HFF-Myc (cell line): ENCODE results near the gene MARK4.
"Not testable (repeated sequence)": the region's sequence is repeated elsewhere in the genome, so short reads cannot be mapped to it uniquely, and the experiment has no call there.

Experiments used
- DNase-seq: peaks from one replicate; pipeline ENCODE4 v3.0.0-alpha.2; 2011; ENCODE audit warnings: low read depth; ENCODE audit errors: extremely low read depth
- H3K4me3 ChIP-seq: replicated peaks from 2 replicates; pipeline ENCODE4 v1.5.1; 2011; ENCODE audit warnings: low read depth, mild to moderate bottlenecking, control low read depth, low read length
- TF ChIP-seq, protein P1 (sequence below): IDR thresholded peaks from 2 replicates; pipeline ENCODE4 v1.5.1; 2012; ENCODE audit warnings: mild to moderate bottlenecking, low read depth, low read length, control low read depth; ENCODE audit errors: missing control alignments

MARK4 gene

DNA sequence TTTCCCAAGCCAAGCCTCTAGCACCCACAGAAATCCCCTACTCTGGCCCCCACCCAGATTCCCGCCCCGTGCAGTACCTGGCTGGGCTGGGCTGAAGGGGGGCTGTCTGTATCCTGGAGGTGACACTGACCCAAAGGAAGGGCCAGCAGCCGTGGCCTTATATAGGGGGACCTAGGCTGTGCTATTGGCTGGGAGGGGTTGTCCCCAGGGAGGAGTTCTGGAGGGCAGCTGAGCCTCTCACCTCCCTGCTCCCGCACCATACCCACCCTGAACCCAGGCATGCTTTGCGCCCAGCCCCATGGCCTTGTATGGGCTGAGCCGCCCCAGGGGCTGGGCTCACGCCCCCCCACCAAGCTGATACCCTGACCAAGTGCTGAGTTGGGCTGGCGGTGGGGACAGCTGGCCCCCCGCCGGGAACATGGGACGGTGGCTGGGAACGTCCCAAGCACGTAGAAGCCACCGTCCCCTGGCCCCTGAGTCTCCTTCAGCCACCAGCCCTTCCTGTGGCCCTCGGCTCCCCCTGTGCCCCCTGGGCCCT, 71.7 kb downstream of the MARK4 start, which contains the start of gene CKM:
Gene CKM, minus strand, starts transcription at position 132 of the 538 bp plus-strand sequence. CDS start 3,162 bp downstream, outside the sequence.
- DNase-seq = no peak
- peak within 1 kb of the TSS; percentile 15; the same call in 1 of the 2 replicates for H3K4me3 ChIP-seq
- TF ChIP-seq, protein P1, sequence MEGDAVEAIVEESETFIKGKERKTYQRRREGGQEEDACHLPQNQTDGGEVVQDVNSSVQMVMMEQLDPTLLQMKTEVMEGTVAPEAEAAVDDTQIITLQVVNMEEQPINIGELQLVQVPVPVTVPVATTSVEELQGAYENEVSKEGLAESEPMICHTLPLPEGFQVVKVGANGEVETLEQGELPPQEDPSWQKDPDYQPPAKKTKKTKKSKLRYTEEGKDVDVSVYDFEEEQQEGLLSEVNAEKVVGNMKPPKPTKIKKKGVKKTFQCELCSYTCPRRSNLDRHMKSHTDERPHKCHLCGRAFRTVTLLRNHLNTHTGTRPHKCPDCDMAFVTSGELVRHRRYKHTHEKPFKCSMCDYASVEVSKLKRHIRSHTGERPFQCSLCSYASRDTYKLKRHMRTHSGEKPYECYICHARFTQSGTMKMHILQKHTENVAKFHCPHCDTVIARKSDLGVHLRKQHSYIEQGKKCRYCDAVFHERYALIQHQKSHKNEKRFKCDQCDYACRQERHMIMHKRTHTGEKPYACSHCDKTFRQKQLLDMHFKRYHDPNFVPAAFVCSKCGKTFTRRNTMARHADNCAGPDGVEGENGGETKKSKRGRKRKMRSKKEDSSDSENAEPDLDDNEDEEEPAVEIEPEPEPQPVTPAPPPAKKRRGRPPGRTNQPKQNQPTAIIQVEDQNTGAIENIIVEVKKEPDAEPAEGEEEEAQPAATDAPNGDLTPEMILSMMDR = no peak

DNA sequence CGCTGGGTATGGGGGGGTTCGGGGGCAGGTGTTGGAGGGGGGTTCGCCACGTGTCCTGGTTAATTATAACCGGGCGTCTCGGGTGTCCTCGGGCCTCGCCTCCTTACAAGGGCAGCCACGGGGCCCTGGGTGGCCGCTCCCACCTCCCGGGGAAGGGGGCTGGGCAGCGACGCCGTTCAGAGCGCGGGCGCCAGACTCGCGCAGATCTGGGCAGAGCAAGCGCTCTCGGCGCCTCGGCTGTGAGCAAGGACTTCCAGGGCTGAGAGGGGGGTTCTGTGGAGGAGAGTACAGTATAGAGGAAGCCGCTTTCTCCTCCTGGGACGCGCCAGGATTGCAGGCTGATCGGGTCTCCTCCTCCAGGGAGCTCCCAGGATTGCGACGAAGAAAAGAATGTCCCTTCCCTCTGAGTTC, 72.6 kb downstream of the MARK4 start:
- no peak for DNase-seq
- TF ChIP-seq, protein P1 = no peak
- peak overlapping the region; percentile 15; the same call in 1 of the 2 replicates for H3K4me3 ChIP-seq

DNA sequence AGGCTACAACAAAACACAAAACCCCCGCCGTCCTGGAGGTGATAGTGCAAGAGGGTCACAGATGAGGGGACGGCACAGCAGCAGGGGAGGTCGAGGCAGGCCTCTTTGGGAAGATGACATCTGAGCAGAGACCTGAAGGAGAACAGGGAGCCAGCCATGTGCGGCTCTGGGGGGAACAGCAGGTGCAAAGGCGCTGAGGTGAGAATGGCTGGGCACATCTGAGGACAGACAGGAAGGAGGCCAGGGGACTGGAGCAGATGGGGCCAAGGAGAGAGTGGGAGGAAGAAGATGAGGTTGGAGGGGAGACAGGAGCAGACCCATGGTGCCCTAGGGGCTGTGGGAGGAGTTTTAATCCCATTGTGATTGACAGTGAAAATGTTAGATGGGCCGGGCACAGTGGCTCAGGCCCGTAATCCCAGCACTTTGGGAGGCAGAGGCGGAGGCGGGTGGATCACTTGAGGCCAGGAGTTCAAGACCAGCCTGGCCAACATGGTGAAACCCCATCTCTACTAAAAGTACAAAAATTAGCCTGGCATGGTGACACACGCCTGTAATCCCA, 73.4 kb downstream of the MARK4 start:
- H3K4me3 ChIP-seq = no peak overlapping the region
- DNase-seq = no peak
- TF ChIP-seq, protein P1 = no peak

DNA sequence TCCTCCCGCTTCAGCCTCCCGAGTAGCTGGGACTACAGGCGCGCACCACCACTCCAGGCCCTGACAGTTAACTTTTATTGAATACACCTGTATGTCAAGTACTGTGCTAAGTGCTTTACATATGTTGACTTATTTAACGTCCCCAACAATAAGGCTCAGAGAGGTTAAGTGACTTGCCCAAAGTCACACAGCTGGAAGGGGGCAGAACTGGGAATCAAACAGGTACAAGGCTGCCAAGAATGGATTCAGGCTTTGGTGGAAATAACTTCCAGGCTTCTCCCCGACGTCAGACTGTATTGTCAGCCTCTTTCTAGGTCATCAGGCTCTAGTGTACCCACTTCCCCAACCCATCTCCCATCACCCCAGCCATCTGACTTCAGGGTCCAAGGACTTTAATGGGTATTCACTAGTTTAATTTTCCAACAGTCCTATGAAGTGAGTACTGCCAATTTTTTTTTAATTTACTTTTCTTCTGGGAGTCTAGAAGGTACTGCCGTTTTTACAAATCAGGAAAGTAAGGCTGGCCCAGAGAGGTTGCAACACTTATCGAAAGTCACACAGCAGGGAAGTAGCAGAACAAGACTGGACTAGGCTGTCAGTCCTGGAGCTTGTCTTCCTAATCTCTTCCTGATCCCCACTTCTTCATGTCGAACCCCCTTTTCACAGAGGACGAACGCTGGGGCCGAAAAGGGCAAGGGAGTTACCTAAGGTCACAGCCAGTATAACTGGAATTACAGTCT, 76.5 kb downstream of the MARK4 start:
- no peak for DNase-seq
- no peak overlapping the region for H3K4me3 ChIP-seq
- TF ChIP-seq, protein P1 = no peak

DNA sequence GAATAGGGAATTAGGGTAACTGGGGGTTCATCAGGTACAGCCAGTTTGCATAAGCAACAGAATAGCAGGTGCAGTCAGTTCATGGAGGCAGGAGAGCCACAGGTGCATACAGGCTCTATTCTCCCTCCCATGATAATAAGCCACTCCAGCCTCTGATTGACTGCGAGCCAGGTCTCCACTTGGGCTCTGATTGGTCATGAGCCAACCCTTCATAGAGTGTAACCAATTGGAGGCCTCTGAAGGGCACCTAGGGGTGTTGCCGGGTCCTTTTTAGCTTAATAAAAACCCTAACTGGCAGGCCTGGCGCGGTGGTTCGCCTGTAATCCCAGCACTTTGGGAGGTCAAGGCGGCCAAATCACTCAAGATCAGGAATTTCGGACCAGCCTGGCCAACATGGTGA, 80.3 kb downstream of the MARK4 start:
- TF ChIP-seq, protein P1 = no peak
- no peak for DNase-seq
- no peak overlapping the region for H3K4me3 ChIP-seq

DNA sequence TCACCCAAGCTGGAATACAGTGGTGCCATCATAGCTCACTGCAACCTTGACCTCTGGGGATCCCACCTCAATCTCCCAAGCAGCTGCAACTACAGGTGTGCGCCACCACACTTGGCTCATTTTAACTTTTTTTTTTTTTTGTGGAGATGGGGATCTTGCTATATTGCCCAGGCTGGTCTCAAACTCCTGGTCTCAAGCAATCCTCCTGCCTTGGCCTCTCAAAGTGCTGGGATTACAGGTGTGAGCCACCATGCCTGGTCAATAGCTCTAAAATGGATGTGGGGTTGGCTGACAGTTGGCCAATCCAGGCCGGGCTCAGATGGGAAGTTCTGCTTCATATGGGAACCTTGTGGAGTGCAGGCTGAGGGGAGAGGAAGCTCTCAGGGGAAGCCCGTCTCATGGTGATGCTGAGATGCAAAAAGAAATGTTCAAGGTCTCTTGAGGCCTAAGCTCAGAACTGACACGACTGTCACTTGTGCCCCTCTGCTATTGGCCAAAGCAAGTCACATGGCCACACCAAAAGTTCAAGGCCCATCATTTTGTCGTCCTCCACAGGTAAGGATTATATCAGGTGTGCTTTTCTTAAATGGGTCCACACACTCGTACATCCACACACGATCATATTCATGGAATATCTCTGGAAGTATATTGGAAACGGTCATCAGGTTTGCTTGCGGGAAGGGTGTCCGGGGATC, 82.7 kb downstream of the MARK4 start:
- DNase-seq = no peak
- TF ChIP-seq, protein P1 = no peak
- no peak overlapping the region for H3K4me3 ChIP-seq

DNA sequence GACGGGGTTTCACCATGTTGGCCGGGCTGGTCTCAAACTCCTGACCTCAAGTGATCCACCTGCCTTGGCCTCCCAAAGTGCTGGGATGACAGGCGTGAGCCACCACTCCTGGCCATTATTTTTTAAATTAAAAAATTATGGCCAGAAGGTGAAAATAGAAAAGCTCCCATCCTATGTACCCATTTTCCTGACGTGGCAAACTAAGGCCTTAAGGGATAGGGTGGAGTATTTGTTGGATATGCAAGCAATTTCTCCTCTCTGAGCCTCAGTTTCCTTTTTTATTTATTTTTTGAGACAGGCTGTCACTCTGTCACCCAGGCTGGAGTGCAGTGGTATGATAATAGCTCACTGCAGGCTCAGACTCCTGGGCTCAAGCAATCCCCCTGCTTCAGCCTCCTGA, 83.8 kb downstream of the MARK4 start:
- DNase-seq, H3K4me3 ChIP-seq: not testable (repeated sequence)
